ENCODE measurements around the gene ADGRV1. TPM values are rescaled to one million over a fixed set of nuclear protein-coding genes. Genes with fewer than 3 reads are reported as not detected.
"Not testable (repeated sequence)": the region's sequence is repeated elsewhere in the genome, so short reads cannot be mapped to it uniquely, and the experiment has no call there.

Gene ADGRV1
- total RNA-seq, 2 donors from 2014 or later = 0.45 to 0.74 TPM

DNA sequence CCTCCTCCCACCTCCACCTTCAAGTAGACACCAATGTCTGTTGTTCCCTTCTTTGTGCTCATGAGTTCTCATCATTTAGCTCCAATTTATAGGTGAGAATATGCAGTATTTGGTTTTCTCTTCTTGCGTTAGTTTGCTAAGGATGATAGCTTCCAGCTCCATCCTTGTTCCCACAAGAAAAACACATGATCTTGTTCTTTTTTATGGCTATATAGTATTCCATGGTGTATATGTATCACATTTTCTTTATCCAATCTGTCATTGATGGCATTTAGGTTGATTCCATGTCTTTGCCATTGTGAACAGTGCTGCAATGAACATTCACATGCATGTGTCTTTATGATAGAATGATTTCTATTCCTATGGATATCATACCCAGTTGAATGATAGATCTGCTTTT lies 454.3 kb downstream of the ADGRV1 start:
- not testable (repeated sequence) for H3K36me3 Mint-ChIP-seq (ENCODE audit: low read depth)

DNA sequence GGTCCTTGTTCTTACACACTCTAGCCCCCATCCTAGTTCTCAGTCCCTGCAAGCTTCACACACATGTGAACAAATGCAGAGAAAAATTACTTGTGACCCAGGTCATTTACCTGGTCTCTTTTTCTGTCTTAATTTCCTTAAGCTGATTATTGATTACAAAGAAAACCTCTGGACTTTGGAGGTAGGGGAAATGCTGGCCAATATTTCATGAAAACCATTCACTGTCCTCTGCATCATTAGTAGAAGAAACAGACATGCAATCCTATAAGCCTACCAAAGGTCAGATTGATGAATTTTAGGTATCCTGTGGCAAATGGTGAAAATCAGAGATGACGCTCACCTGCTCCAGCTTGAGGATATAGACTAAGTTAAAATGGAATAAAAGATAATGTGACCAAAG lies 457.7 kb downstream of the ADGRV1 start:
- H3K27me3 Mint-ChIP-seq = peaks cover 21% of the 10 kb centered on the region
- H3K36me3 Mint-ChIP-seq (ENCODE audit: low read depth) = no peaks in the 10 kb centered on the region

More for the DNA sequence above, 454.3 kb downstream of the ADGRV1 start:
- not testable (repeated sequence) for ATAC-seq (replicated peaks); H3K4me1 Mint-ChIP-seq; H3K4me3 Mint-ChIP-seq; H3K27ac Mint-ChIP-seq
- Mint-ChIP-seq H3K27me3 (peaks cover 18% of the 10 kb centered on the region), H3K9me3 (peaks cover 11% of the 10 kb centered on the region)

DNA sequence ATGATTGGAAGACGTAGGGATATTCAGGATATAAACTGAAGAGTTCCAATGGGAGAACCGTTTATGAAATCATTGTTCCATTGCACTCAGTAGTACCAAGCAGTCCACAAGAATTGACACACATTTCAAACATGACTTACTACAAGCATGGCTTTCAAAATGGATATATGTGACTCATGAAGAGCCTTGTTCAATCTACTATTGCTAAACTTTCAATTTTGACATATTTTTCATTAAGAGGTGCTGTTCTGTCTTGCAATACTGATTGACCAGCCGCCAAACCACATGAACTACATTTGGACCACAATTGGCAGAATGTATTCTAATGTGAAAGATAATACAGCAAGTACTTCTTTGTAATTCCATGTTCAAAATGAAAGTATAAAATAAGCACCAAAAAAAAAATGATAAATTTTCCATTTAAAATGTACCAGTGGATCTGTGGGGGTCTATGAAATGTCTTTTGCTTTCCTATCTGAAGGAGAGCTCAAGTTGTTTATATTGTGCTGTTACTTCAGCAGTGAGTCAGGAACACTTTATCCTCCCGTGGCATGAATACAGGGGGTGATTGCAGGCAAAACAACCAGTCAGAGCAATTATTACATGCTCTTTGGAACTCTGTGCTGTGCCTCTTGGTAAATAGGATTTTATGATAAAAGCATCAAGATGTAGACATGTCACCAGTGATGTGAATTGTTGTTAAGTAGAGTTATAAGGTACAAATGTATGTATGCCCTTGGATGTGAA lies 458.5 kb downstream of the ADGRV1 start:
- Mint-ChIP-seq H3K27ac (no peak overlapping the region), H3K4me1 (no peaks in the 10 kb centered on the region), H3K4me3 (no peak overlapping the region), H3K36me3 (ENCODE audit: low read depth) (no peaks in the 10 kb centered on the region), H3K27me3 (peaks cover 21% of the 10 kb centered on the region), H3K9me3 (peaks cover 11% of the 10 kb centered on the region)
- no peak for ATAC-seq (replicated peaks)

More for the DNA sequence above, 457.7 kb downstream of the ADGRV1 start:
- peaks cover 11% of the 10 kb centered on the region for H3K9me3 Mint-ChIP-seq
- no peak overlapping the region for H3K27ac Mint-ChIP-seq
- no peaks in the 10 kb centered on the region for H3K4me1 Mint-ChIP-seq
- ATAC-seq (replicated peaks) = no peak
- H3K4me3 Mint-ChIP-seq = no peak overlapping the region

DNA sequence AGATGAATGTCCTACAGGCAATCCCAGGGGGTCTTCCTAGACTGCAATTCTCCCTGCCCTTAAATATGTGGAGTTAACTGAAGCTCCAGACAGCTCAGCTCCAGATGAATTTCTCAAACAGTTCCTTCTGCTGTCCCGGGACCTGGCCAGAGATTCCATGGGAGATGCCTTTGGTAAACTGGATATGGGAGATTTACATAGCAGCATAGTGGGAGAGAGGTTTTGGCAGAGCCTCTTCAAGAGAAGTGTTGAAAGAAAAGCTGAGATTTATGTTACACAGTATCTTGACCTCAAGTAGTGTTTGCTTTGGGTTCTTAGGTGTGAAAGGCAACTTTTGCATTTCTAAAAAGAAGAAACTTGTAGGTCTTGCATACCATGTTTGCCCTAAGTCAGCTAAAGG lies 459.6 kb downstream of the ADGRV1 start:
- H3K27ac Mint-ChIP-seq = no peak overlapping the region
- H3K9me3 Mint-ChIP-seq = peaks cover 11% of the 10 kb centered on the region
- no peak overlapping the region for H3K4me3 Mint-ChIP-seq
- ATAC-seq (replicated peaks) = no peak
- no peaks in the 10 kb centered on the region for H3K36me3 Mint-ChIP-seq (ENCODE audit: low read depth)
- H3K4me1 Mint-ChIP-seq = no peaks in the 10 kb centered on the region
- H3K27me3 Mint-ChIP-seq = peaks cover 21% of the 10 kb centered on the region

DNA sequence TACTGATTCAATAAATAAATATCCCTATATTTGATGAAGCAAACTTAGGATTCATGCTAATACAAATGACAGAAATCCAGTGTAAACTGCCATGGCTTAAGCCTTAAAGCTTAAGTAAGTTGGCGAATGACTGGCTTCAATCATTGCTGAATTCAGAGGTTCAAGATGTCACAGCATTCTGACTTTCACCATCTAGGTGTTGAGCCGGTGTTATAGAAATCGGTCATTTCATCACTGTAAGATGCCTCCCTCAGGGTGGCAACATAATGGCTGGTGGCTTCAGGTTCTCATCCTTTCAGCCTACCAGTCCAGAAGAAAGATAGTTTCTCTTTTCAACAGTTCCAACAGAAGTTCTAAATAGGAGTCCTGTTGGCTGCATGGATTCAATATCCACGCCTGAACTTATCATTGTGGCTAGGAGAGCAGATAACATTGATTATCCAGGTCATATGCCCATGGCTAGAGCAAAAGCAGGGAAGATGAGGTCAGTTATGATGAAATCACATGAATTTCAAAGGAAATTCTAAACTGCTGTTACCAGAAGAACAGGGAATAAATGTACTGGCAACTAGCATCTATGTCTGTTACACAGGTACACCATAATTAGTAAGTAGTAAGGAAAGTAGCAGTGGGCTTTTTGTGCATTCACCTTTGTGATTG lies 460.2 kb downstream of the ADGRV1 start:
- H3K27me3 Mint-ChIP-seq = peaks cover 21% of the 10 kb centered on the region
- H3K4me3 Mint-ChIP-seq = no peak overlapping the region
- H3K27ac Mint-ChIP-seq = no peak overlapping the region
- no peaks in the 10 kb centered on the region for H3K36me3 Mint-ChIP-seq (ENCODE audit: low read depth)
- peaks cover 11% of the 10 kb centered on the region for H3K9me3 Mint-ChIP-seq
- H3K4me1 Mint-ChIP-seq = no peaks in the 10 kb centered on the region
- no peak for ATAC-seq (replicated peaks)

DNA sequence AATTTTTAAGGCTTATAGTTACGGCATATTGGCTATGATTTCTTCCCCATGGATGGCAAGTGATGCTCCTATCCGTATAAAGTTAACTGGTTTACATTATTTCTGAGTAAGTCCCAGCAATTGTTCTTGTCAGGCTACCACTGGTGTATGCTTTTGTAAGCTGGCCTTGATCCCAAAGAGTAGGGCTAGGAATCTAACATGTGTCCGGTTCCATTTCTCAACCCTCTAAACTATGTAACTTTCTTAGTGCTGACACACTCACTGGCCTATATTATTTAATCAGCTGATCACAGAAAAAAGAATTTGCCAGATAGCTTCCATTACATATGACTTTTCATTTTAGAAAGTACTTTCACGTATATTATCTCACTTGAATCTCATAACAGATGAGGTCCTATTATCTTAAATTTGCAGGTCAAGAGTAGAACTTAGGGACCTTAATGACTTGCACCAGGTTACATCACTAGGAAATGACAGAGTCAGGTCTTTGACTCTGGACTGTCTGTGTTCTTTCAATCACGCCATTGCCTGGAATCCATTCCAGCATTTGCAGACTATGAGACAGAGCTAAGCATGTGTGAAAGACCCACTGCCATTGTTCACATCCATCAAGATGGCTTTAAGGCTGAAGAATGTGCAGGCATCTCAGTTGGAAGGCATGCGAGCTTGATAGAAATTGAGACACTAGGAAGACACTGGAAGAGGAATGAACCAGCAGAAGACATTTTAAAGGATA lies 461.6 kb downstream of the ADGRV1 start:
- Mint-ChIP-seq H3K27me3 (peaks cover 20% of the 10 kb centered on the region), H3K36me3 (ENCODE audit: low read depth) (no peaks in the 10 kb centered on the region), H3K4me1 (no peaks in the 10 kb centered on the region), H3K27ac (no peak overlapping the region), H3K9me3 (peaks cover 5% of the 10 kb centered on the region), H3K4me3 (no peak overlapping the region)
- ATAC-seq (replicated peaks) = no peak

DNA sequence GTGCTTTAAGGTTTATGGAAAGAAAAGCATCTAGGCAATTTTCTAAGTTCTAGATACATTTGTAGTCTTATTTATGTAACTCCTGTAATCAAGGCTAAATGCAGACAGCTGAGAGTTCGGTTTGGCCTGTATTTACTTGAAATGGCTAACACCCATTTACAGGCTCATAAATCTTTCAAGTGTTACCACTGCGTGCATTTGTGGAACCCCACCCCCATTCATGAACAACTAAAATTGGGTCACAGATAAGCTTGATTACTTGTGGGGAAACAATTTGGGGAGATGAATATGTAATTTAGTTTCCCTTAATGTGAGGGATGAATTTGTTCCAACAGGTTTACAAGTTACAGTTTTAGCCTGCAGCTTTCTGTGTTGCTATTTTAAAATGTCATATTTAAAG lies 463.9 kb downstream of the ADGRV1 start:
- H3K27ac Mint-ChIP-seq = no peak overlapping the region
- no peaks in the 10 kb centered on the region for H3K4me1 Mint-ChIP-seq
- H3K9me3 Mint-ChIP-seq = no peaks in the 10 kb centered on the region
- no peaks in the 10 kb centered on the region for H3K36me3 Mint-ChIP-seq (ENCODE audit: low read depth)
- peaks cover 8% of the 10 kb centered on the region for H3K27me3 Mint-ChIP-seq
- ATAC-seq (replicated peaks) = no peak
- H3K4me3 Mint-ChIP-seq = no peak overlapping the region

DNA sequence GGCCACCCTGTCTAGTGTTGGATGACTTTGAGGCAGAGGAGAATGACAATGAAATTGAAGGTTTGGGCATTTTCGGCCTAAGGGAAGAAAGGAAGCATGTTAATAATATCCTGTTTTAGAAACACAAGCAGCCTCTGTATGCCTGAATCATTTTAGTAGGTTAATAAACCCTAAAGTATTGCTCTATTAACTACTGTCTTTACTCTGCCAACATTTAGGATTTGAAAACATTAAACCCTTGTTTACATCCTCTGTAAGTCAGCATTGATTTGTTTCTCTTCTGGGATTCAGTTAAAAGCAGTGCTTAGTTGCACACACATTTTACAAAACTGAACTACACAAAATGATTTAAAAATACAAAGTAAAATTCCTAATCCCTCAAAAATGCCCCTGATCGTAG lies 465.6 kb downstream of the ADGRV1 start:
- Mint-ChIP-seq H3K4me1 (no peaks in the 10 kb centered on the region), H3K36me3 (ENCODE audit: low read depth) (no peaks in the 10 kb centered on the region), H3K27me3 (peaks cover 12% of the 10 kb centered on the region), H3K27ac (no peak overlapping the region), H3K4me3 (no peak overlapping the region), H3K9me3 (no peaks in the 10 kb centered on the region)
- no peak for ATAC-seq (replicated peaks)

DNA sequence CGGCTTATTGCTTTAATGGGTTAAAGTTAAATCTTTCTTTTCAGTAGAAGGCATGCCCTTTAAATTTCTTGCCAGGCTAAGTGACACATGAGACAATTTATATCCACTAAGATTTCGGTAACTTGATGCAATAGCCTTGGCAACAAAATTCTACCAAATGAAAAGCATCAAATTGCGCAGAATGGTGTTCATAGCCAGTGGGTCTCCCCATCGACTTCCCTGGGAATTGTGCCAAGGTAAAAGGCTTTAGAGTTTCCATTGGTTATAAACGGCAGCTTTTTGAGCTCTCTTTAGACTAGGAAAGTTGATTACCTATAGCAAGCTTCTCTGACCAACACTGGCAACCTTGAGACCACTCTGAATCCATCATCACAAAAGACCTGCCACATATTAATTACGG lies 466.1 kb downstream of the ADGRV1 start:
- Mint-ChIP-seq H3K4me3 (no peak overlapping the region), H3K9me3 (no peaks in the 10 kb centered on the region), H3K27ac (no peak overlapping the region), H3K27me3 (peaks cover 10% of the 10 kb centered on the region), H3K4me1 (no peaks in the 10 kb centered on the region), H3K36me3 (ENCODE audit: low read depth) (no peaks in the 10 kb centered on the region)
- no peak for ATAC-seq (replicated peaks)

DNA sequence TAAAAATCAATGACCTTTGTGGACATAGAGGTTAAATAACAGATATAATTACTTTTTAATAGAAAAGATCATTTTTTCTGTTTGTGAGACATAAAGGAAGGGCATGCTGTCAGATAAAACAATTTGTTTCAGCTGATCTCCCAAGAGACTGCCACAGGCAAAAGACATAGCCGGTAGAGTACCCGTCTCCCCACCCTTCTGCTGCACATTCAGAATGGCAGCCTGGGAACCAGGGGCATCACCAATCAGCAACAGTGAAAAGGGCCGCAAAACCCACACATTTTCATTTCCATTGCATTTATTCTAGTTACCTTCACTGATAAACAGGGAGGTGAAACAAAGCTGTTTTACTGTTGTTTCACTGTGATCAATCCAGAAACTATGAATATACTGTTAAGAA lies 466.9 kb downstream of the ADGRV1 start:
- Mint-ChIP-seq H3K27ac (no peak overlapping the region), H3K4me3 (no peak overlapping the region), H3K9me3 (no peaks in the 10 kb centered on the region), H3K36me3 (ENCODE audit: low read depth) (no peaks in the 10 kb centered on the region), H3K27me3 (peaks cover 8% of the 10 kb centered on the region), H3K4me1 (no peaks in the 10 kb centered on the region)
- ATAC-seq (replicated peaks) = no peak

DNA sequence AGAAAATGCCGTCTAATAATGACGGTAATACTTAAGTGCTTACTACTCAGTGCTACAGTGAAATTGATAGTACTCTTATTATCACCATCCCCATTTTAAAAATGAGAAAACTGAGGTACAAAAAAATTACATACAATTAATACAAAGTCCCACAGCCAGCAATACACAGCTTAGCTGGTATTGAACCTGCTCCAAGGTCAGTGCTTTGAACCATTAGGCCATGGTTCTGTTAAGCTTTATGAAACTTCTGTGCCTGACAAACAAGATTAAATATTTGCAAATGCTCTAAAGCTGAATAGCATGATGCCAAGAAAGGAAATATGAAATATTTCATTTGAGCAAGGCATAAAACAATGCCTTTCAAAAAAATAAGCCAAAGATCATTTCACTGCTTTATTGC lies 467.4 kb downstream of the ADGRV1 start:
- no peaks in the 10 kb centered on the region for H3K36me3 Mint-ChIP-seq (ENCODE audit: low read depth)
- no peak overlapping the region for H3K4me3 Mint-ChIP-seq
- no peak for ATAC-seq (replicated peaks)
- H3K27ac Mint-ChIP-seq = no peak overlapping the region
- H3K9me3 Mint-ChIP-seq = no peaks in the 10 kb centered on the region
- H3K27me3 Mint-ChIP-seq = peaks cover 8% of the 10 kb centered on the region
- H3K4me1 Mint-ChIP-seq = no peaks in the 10 kb centered on the region

DNA sequence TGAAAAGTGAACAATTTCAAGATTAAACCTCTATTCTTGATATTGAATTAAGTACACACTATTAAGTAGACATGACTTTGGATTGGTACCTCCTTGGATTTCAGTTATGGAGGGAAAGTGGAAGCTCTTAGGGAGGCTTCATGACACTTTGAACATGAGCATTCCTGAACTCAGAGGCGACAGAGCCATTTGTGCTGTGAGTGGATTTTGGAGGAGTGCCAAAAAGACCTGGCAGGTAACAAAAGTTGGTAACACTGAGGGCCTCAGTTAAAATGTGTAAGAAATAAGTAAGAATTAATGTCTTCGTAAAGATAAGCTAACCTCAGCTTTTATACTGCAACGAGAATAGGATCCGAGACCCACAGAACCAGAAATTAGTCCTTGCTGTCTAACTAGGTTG lies 467.9 kb downstream of the ADGRV1 start:
- no peaks in the 10 kb centered on the region for H3K9me3 Mint-ChIP-seq
- H3K27ac Mint-ChIP-seq = no peak overlapping the region
- H3K27me3 Mint-ChIP-seq = peaks cover 8% of the 10 kb centered on the region
- no peak overlapping the region for H3K4me3 Mint-ChIP-seq
- no peak for ATAC-seq (replicated peaks)
- H3K4me1 Mint-ChIP-seq = no peaks in the 10 kb centered on the region
- no peaks in the 10 kb centered on the region for H3K36me3 Mint-ChIP-seq (ENCODE audit: low read depth)

DNA sequence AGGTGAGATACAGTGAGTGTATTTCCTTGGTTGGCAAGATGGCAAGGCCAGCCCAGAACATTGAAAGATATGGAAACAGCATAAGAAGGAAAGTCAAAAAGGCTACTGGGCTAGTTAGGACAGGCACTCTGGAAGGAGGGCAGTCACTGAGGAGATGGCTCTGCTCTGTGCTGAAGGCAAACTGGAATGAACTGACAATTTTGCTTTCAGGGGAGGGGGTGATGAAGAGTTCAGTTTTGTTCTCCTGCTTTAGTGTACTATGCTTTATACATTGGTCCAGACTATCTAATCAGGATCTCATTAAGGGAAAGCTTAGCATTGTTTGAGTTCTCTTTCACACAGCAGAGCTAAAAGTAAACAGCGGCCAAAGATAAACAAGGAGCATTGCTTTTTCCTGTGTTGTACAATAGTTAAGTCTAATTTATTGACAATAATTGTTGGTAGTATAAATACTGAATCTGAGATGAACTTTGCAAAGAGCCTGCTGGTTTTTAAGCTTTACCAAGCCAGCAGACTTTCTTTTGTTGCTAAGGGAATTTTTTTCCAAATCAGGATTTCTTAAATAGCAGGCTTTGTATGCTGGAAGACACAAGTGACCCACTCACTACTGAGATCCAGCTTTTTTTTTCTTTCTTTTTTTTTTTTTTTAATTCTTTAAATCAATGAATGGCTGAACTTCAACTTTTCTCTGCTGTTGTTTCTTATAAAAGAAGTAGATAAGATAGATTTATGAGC lies 469.0 kb downstream of the ADGRV1 start:
- Mint-ChIP-seq H3K36me3 (ENCODE audit: low read depth) (no peaks in the 10 kb centered on the region), H3K4me3 (no peak overlapping the region), H3K4me1 (no peaks in the 10 kb centered on the region), H3K27me3 (peaks cover 8% of the 10 kb centered on the region), H3K9me3 (no peaks in the 10 kb centered on the region), H3K27ac (no peak overlapping the region)
- ATAC-seq (replicated peaks) = no peak

DNA sequence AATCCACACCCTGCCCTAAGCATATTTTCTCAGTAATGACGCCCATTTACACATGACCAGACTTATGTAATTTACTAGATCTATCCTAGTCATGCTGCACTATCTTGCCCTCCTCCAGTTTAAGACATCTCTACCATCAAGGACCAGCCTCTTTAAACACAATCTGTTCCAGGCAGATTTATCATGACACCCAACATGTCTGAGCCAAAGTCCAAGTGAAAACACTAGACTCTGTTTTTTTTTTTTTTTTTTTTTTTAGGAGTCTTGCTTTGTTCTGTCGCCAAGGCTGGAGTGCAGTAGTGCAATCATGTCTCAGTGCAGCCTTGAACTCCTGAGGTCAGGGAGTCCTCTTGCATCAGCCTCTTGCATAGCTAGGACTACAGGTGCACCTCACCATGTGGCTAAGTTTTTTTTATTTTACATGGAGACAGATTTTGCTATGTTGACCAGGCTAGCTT lies 469.9 kb downstream of the ADGRV1 start:
- H3K36me3 Mint-ChIP-seq (ENCODE audit: low read depth) = no peaks in the 10 kb centered on the region
- H3K27ac Mint-ChIP-seq = no peak overlapping the region
- no peaks in the 10 kb centered on the region for H3K9me3 Mint-ChIP-seq
- H3K27me3 Mint-ChIP-seq = peaks cover 8% of the 10 kb centered on the region
- no peak for ATAC-seq (replicated peaks)
- no peak overlapping the region for H3K4me3 Mint-ChIP-seq
- no peaks in the 10 kb centered on the region for H3K4me1 Mint-ChIP-seq
